PFSK-1 (cell line): Measurements from ENCODE around the gene B3GNT2.

ENCODE experiments used
- FOXP2 ChIP-seq: optimal IDR thresholded peaks from 2 replicates; pipeline ENCODE3; 2011; ENCODE audit warnings: borderline replicate concordance, control low read depth, inconsistent platforms; ENCODE audit not compliant: insufficient read depth; ENCODE audit errors: extremely low read length, extremely low read depth
- POLR2AphosphoS5 ChIP-seq: IDR thresholded peaks from 2 replicates; pipeline ENCODE4 v1.6.1; 2012; ENCODE audit warnings: low read depth, mild to moderate bottlenecking, control low read depth, low read length, moderate library complexity
- SIN3A ChIP-seq: IDR thresholded peaks from 2 replicates; pipeline ENCODE4 v1.6.1; 2012; ENCODE audit warnings: mild to moderate bottlenecking, low read length, moderate library complexity, borderline replicate concordance; ENCODE audit not compliant: insufficient read depth
- TAF1 ChIP-seq: IDR thresholded peaks from 2 replicates; pipeline ENCODE4 v1.6.1; 2012; ENCODE audit warnings: low read length, control low read depth, borderline replicate concordance; ENCODE audit not compliant: insufficient read depth
- TF ChIP-seq, protein P1 (sequence below), 2 experiments: IDR thresholded peaks; 2 replicates each; pipeline versions ENCODE4 v1.6.1 to v1.8.0; 2011 to 2012; ENCODE audit warnings: low read depth in 2 of 2, low read length in 2 of 2, control low read depth in 1 of 2, inconsistent platforms in 1 of 2, mild to moderate bottlenecking in 1 of 2, moderate library complexity in 1 of 2; ENCODE audit not compliant: insufficient read depth in 1 of 2

Gene B3GNT2

GRCh38 chr2:62184512-62185230 lies 11.2 kb upstream of the B3GNT2 start:
- TF ChIP-seq, protein P1, sequence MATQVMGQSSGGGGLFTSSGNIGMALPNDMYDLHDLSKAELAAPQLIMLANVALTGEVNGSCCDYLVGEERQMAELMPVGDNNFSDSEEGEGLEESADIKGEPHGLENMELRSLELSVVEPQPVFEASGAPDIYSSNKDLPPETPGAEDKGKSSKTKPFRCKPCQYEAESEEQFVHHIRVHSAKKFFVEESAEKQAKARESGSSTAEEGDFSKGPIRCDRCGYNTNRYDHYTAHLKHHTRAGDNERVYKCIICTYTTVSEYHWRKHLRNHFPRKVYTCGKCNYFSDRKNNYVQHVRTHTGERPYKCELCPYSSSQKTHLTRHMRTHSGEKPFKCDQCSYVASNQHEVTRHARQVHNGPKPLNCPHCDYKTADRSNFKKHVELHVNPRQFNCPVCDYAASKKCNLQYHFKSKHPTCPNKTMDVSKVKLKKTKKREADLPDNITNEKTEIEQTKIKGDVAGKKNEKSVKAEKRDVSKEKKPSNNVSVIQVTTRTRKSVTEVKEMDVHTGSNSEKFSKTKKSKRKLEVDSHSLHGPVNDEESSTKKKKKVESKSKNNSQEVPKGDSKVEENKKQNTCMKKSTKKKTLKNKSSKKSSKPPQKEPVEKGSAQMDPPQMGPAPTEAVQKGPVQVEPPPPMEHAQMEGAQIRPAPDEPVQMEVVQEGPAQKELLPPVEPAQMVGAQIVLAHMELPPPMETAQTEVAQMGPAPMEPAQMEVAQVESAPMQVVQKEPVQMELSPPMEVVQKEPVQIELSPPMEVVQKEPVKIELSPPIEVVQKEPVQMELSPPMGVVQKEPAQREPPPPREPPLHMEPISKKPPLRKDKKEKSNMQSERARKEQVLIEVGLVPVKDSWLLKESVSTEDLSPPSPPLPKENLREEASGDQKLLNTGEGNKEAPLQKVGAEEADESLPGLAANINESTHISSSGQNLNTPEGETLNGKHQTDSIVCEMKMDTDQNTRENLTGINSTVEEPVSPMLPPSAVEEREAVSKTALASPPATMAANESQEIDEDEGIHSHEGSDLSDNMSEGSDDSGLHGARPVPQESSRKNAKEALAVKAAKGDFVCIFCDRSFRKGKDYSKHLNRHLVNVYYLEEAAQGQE (IDR thresholded peaks at IDR 0.05; ENCODE audit: insufficient read depth in 1 of 2, low read depth in 2 of 2, low read length in 2 of 2) = no peak
- TF ChIP-seq SIN3A = no peak
- no peak for TF ChIP-seq POLR2AphosphoS5
- no peak for TF ChIP-seq FOXP2
- no peak for TF ChIP-seq TAF1

DNA sequence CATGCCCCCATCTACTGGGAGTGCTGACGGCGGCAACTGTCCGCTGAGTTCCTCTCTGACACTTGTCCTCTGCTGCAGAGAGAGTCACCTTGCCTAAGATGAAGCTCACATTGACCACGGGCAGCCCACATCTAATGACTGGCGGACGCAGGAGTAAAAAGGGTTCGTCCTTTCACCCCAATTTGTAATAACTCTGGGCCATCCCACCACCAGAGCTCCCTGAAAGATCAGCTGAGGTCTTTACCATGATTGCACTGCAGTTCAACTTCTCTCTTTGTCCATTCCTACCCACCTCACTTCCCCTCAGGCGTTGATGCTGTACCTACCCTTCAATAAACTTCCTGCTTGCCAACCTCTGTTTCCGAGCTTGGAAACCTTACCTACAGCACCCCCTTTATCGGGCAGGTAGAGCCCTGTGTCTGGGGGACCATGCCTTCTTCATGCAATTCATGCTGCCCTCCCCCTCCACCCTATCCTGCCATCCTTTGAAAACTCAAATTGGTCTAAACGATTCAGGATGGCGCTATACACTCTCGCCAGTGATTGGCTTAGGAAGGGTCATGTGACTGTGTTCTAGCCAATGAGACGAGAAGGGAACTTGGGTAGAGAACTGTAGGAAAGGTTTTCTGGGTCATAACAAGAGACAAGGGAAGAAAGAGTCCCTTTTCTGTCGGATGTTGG lies 10.3 kb upstream of the B3GNT2 start:
- TF ChIP-seq, protein P1 (IDR thresholded peaks at IDR 0.05; ENCODE audit: insufficient read depth in 1 of 2, low read depth in 2 of 2, low read length in 2 of 2) = no peak
- TF ChIP-seq POLR2AphosphoS5 (no peak), FOXP2 (no peak), SIN3A (no peak), TAF1 (no peak)

DNA sequence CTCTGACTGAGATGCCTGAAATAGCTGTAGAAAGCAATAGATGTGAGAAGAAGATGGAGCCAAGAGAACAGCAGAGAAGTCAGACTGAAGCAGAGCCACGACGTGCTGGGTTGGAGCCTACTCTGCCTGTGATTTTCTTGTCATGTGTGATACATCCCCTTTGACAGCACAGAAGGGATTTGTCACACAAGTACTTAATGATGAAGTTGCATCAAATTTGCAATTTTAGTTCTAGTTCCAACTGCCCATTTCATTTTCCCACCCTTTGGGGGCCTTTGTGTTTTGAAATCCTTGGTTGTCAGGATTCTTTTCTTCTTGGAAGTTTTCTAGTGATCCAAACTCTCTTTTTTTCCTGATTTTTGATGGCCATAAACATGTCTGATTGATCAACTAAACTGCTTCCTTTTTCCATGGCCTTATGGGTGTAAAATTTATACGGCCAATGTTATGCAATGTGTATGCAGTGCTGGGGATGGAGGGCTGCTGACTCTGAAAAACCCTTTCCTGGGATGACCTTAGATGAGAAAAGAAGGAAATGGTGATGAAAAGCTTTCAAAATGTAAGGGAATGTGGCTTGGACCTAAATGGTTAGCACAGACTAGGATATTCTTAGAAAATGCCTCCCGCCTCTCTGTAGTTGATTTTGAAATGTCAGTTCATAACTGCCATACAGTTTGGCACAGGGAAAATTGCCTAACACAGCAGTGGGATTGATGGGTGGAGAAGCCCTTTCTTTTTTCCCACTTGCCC lies 9.6 kb upstream of the B3GNT2 start:
- TF ChIP-seq POLR2AphosphoS5 (no peak), FOXP2 (no peak), SIN3A (no peak), TAF1 (no peak)
- TF ChIP-seq, protein P1 (IDR thresholded peaks at IDR 0.05; ENCODE audit: insufficient read depth in 1 of 2, low read depth in 2 of 2, low read length in 2 of 2) = no peak

GRCh38 chr2:62187246-62187645 lies 8.7 kb upstream of the B3GNT2 start:
- no peak for TF ChIP-seq POLR2AphosphoS5
- TF ChIP-seq, protein P1 (IDR thresholded peaks at IDR 0.05; ENCODE audit: insufficient read depth in 1 of 2, low read depth in 2 of 2, low read length in 2 of 2) = no peak
- TF ChIP-seq TAF1 = no peak
- no peak for TF ChIP-seq SIN3A
- no peak for TF ChIP-seq FOXP2
